Epithelial cell of proximal tubule (primary cell): ENCODE results near the gene ZNF81. TPM values are rescaled to one million over a fixed set of nuclear protein-coding genes. Genes with fewer than 3 reads are reported as not detected.

ENCODE experiments used
- DNase-seq: peaks from one replicate; pipeline ENCODE4 v3.0.0-alpha.2; 2011; ENCODE audit warnings: low read depth
- H3K4me3 ChIP-seq: 2 replicates; pipeline ENCODE4 v1.5.1; 2011; ENCODE audit warnings: low read depth, mild to moderate bottlenecking, low read length
- total RNA-seq: library from RNA; depleted of rRNA; stranded (reverse); fragments of >200 nt; gene quantifications from 2 replicates; pipeline ENCODE4 v1.2.3, GENCODE V29; 2015
- TF ChIP-seq, protein P1 (sequence below): conservative IDR thresholded peaks from 2 replicates; pipeline ENCODE4 v1.5.1; 2012; ENCODE audit warnings: low read depth, mild to moderate bottlenecking, low read length

The ZNF81 gene
- total RNA-seq, 1 donor from 2014 or later = 16.9 TPM

DNA sequence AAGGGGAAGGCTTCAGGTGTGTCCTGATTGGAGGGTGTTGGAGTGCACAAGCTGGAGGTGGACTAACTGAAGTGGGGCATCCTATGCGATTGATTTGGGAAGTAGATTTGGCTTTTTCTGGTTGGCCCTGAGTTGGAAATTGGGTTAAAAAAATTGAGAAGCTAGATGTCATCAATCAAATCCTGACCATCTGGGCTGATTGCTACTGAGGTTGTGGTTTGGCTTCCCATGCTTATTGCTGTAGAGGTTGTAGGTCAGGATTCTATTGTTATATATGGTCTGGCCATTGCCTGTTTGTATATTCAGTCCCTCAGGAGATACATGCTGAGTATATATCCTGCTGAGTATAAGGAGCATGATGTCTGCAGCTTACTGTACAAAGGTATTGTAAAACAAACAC lies 7.7 kb upstream of the ZNF81 start:
- DNase-seq = no peak
- no peak overlapping the region for H3K4me3 ChIP-seq
- TF ChIP-seq, protein P1, sequence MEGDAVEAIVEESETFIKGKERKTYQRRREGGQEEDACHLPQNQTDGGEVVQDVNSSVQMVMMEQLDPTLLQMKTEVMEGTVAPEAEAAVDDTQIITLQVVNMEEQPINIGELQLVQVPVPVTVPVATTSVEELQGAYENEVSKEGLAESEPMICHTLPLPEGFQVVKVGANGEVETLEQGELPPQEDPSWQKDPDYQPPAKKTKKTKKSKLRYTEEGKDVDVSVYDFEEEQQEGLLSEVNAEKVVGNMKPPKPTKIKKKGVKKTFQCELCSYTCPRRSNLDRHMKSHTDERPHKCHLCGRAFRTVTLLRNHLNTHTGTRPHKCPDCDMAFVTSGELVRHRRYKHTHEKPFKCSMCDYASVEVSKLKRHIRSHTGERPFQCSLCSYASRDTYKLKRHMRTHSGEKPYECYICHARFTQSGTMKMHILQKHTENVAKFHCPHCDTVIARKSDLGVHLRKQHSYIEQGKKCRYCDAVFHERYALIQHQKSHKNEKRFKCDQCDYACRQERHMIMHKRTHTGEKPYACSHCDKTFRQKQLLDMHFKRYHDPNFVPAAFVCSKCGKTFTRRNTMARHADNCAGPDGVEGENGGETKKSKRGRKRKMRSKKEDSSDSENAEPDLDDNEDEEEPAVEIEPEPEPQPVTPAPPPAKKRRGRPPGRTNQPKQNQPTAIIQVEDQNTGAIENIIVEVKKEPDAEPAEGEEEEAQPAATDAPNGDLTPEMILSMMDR = no peak

DNA sequence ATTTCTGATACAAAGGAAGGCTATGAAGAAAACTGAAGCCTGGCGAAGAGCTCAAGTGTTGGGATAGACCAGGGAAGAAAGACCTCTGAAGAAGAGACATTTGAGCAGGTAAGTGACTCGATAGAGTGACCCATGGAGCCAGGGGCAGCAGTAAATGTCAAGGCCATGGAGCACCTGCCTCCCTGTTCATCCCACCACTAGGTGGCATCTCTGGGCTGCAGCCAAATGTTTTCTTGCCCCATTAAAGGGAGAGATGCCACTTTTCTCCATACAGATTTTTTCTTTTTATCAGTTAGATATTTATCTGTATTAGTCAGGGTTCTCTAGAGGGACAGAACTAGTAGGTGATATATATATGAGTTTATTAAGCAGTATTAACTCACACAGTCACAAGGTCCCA lies 4.9 kb upstream of the ZNF81 start:
- no peak overlapping the region for H3K4me3 ChIP-seq
- TF ChIP-seq, protein P1 = peak; percentile 77
- DNase-seq = no peak

DNA sequence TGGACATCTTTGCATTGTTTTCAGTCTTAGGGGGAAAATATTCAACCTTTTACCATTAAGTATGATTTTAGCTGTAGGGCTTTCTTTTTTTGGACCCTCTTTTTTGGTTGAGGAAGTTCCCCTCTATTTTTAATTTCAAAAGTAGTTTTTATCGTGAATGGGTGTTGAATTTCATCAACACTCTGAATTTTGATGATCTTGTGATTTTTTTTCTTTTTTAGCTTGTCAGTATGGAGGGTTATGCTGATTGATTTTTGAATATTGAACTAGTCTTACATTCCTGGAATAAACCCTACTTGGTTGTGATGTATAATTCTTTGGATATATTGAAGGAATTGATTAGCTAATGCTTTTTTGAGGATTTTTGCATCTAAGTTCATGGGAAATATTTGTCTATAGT lies 1.7 kb downstream of the ZNF81 start:
- H3K4me3 ChIP-seq = no peak overlapping the region
- no peak for DNase-seq
- TF ChIP-seq, protein P1 = no peak

DNA sequence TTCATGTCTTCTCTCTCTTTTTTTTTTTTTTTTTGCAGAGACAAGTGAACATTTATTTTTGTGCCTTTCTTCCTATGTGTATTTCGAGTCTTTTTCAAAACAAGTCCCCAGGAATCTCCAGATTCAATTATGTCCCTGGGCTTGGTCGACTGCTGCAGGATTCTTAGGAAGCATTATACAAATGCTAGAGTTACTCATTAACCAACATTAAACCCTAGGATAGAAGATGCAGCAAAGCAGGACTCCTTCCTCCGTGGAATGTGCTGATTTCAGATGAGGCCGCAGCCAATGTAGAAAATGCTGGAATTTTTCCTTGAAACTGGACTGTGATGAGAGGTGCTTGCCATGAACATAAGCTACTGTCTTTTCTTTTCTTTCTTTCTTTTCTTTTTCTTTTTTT lies 3.4 kb downstream of the ZNF81 start:
- no peak for DNase-seq
- TF ChIP-seq, protein P1 = no peak

DNA sequence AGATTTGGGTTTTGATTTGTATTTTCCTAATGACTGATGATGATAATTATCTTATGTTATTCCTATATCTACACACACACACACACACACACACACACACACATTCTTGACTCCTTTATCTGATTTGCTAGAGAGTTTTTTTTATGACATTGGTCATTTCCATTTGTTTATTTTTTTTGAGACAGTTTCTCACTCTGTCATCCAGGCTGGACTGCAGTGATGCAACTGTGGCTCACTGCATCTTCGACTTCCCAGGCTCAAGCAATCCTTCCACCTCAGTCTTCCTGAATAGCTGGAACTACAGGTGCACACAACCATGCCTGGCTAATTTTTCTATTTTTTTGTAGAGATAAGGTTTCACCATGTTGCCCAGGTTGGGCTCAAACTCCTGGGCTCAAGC lies 6.7 kb downstream of the ZNF81 start:
- TF ChIP-seq, protein P1 = no peak
- no peak for DNase-seq
- H3K4me3 ChIP-seq = no peak overlapping the region

More for the DNA sequence above, 3.4 kb downstream of the ZNF81 start:
- H3K4me3 ChIP-seq = no peak overlapping the region

DNA sequence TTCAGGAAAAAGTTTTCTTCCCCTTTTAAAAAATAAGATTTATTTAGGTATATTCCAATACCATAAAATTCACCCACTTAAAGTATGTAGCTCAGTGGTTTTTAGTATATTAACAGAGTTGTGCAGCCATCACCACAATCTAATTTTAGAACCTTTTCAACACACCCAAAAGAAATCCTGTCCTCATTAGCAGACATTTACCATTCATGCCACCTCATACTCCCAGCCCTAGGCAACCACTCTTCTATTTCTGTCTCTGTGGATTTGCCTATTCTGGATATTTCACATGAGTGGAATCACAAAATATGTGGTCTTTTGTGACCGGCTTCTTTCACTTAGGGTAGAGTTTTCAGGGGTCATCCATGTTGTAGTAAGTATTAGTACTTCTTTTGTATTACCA lies 7.4 kb downstream of the ZNF81 start:
- H3K4me3 ChIP-seq = no peak overlapping the region
- TF ChIP-seq, protein P1 = no peak
- DNase-seq = no peak

DNA sequence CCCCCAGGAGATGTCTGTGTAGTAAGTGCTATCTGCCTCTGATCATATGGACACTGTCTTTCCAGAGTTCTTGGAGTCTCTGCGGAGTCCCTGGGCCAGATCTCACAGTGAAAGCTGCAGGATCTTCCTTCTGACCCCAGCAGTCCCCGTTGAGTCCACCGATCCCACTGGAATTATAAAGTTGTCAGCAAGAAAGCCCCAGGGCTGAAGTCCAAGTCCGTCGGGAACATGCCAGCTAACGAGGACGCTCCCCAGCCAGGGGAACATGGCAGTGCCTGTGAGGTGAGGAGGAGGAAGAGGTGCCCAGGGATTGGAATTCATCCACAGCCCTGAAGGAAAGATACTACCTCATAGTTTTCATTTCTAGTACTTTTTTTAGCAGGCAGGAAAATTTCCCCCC lies 9.3 kb downstream of the ZNF81 start:
- no peak overlapping the region for H3K4me3 ChIP-seq
- DNase-seq = no peak
- TF ChIP-seq, protein P1 = no peak
